Tibial artery (tissue), 4 donors: ENCODE results near the gene IFRD2.

ENCODE experiments used
- DNase-seq, 2 donors: peaks; one replicate each; pipeline ENCODE4 v3.0.0-alpha.2; 2019
- H3K27ac ChIP-seq, 2 donors: fragments of 200-600 bp; sonication (generic) in 1 of 2; 1 replicate in 1 of 2; 2 replicates in 1 of 2; pipeline ENCODE4 v1.5.1; 2018 to 2019; ENCODE audit warnings: mild to moderate bottlenecking in 1 of 2
- H3K27me3 ChIP-seq, 2 donors: fragments of 200-600 bp; sonication (generic) in 1 of 2; one replicate each; pipeline versions ENCODE4 v1.5.1 to v1.6.0; 2016 to 2019
- H3K36me3 ChIP-seq, 3 donors: fragments of 200-600 bp; sonication (generic) in 2 of 3; one replicate each; pipeline ENCODE4 v1.5.1; 2016 to 2019; ENCODE audit warnings: mild to moderate bottlenecking in 2 of 3
- H3K4me1 ChIP-seq, 4 donors: fragments of 200-600 bp; sonication (generic) in 2 of 4; 1 replicate in 3 of 4; 2 replicates in 1 of 4; pipeline ENCODE4 v1.5.1; 2016 to 2019
- H3K4me3 ChIP-seq, 2 donors: fragments of 200-600 bp; sonication (generic) in 1 of 2; 1 replicate in 1 of 2; 2 replicates in 1 of 2; pipeline ENCODE4 v1.5.1; 2018 to 2019; ENCODE audit warnings: mild to moderate bottlenecking in 2 of 2
- H3K9me3 ChIP-seq, 3 donors: fragments of 200-600 bp; sonication (generic) in 1 of 3; one replicate each; pipeline ENCODE4 v1.5.1; 2016 to 2019
- intact Hi-C: fragments of 100-400 bp; cut with DNase I; formaldehyde crosslinking; loops from one replicate; pipeline ENCODE4 v1.15.0; 2023; ENCODE audit warnings: low total_unique reads
- TF ChIP-seq, protein P1 (sequence below), 2 experiments: fragments of 200-600 bp in 1 of 2; fragments of 450-650 bp in 1 of 2; IDR thresholded peaks; one replicate each; pipeline ENCODE4 v1.5.1; 2017 to 2019; ENCODE audit warnings: antibody characterized with exemption in 2 of 2, mild to moderate bottlenecking in 1 of 2, moderate library complexity in 1 of 2

The IFRD2 gene

GRCh38 chr3:50270422-50271224, 21.6 kb downstream of the IFRD2 start:
- Histone ChIP-seq H3K4me3 (no peak overlapping the region), H3K27me3 (no peaks in the 10 kb centered on the region), H3K36me3 (peaks cover 0 to 3% (median 0%) of the 10 kb centered on the region in 3 donors), H3K27ac (peak overlapping the region; percentile 84 to 98), H3K9me3 (no peaks in the 10 kb centered on the region), H3K4me1 (peaks cover under 1 to 77% (median 57%) of the 10 kb centered on the region in 4 donors)
- intact Hi-C loops: loop anchor here (1.0 to 10.0 kb wide), 2 partner anchors 43 to 146 kb away; no protein-coding TSS in a partner anchor
- TF ChIP-seq, protein P1, sequence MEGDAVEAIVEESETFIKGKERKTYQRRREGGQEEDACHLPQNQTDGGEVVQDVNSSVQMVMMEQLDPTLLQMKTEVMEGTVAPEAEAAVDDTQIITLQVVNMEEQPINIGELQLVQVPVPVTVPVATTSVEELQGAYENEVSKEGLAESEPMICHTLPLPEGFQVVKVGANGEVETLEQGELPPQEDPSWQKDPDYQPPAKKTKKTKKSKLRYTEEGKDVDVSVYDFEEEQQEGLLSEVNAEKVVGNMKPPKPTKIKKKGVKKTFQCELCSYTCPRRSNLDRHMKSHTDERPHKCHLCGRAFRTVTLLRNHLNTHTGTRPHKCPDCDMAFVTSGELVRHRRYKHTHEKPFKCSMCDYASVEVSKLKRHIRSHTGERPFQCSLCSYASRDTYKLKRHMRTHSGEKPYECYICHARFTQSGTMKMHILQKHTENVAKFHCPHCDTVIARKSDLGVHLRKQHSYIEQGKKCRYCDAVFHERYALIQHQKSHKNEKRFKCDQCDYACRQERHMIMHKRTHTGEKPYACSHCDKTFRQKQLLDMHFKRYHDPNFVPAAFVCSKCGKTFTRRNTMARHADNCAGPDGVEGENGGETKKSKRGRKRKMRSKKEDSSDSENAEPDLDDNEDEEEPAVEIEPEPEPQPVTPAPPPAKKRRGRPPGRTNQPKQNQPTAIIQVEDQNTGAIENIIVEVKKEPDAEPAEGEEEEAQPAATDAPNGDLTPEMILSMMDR (IDR thresholded peaks at IDR 0.05): no peak
- no peak for DNase-seq

DNA sequence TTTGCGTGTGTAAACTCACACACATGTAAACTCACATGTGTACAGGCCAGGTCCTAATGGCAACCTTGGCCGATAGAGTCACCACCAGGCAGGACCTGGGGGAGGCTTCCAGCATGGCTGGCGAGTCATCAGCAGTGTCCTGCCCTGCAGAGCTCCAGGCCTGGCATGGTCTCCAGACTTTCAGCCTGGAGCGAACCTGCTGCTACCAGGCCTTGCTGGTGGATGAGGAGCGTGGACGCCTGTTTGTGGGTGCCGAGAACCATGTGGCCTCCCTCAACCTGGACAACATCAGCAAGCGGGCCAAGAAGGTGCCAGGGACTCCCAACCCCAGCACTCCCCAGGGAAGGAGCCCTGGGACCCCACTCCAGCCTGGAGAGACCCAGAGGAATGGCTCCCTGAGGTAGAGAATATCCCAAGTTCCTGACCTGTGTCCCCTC, 22.2 kb downstream of the IFRD2 start:
- H3K4me1 ChIP-seq: peaks cover 4 to 83% (median 63%) of the 10 kb centered on the region in 4 donors
- H3K36me3 ChIP-seq: no peaks in the 10 kb centered on the region
- intact Hi-C loops: loop anchor here (10.0 kb wide), 1 partner anchor 145 kb away; no protein-coding TSS in a partner anchor
- H3K4me3 ChIP-seq: no peak overlapping the region
- DNase-seq: no peak
- peak overlapping the region; percentile 84 to 98 for H3K27ac ChIP-seq
- TF ChIP-seq, protein P1 (IDR thresholded peaks at IDR 0.05): no peak
- no peaks in the 10 kb centered on the region for H3K27me3 ChIP-seq
- H3K9me3 ChIP-seq: no peaks in the 10 kb centered on the region

DNA sequence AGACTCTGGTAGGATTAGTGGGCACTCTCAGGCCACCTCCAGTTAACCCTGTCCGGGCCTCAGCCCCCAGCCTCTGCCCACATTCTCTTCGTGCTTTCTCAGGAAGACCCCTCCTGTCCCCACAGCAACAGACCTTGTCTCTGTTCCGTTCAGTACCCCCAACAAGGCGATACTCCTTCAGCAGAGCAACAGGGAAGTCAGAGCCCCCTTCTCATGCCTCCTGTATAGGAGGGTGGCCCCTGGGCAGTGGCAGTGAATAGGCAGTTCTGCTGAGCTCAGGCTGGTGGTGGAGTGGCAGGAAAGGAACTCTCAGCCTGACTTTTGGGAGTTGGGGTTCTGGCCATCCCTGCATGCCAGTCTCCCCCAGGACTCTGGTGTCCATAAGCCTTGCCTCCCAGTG, 22.8 kb downstream of the IFRD2 start:
- Histone ChIP-seq H3K27ac (peak overlapping the region; percentile 84 to 98), H3K36me3 (no peaks in the 10 kb centered on the region), H3K9me3 (no peaks in the 10 kb centered on the region), H3K4me1 (peaks cover 4 to 88% (median 68%) of the 10 kb centered on the region in 4 donors), H3K4me3 (peak overlapping the region; percentile 11 to 40), H3K27me3 (no peaks in the 10 kb centered on the region)
- DNase-seq: no peak
- intact Hi-C loops: no loop called here
- TF ChIP-seq, protein P1 (IDR thresholded peaks at IDR 0.05): no peak

DNA sequence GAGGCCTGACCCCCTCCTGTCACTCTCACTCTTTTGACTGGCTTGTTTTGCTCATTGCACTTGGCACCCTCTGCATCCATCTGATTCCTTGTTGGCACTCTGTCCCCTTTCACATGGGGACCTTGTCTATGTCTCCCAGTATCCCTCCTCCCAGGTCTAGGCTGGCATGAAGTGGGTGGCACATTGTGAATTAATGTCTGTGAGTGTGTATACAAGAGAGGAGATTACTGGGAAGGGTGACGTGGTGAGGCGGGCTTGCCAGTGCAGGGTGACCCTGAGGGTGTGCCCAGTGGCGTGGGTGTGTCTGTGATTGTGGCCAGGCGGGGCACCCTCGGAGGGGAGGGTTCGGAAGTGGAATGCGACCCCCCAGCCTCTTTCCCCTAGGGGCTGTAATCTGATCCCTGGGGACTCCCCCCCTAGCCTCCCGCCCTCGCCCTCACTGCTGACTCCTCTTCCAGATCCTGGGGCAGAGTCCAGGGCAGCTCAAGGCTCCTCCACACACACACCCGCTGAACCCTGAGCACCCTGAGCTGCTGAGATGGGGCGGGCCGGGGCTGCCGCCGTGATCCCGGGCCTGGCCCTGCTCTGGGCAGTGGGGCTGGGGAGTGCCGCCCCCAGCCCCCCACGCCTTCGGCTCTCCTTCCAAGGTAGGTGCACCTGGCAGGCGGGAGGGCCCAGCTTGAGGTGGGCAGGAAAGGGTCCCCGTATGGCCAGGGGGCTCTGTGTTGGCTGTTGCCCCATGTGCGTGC, 23.4 kb downstream of the IFRD2 start, which contains the start of gene SEMA3B:
TSS of gene SEMA3B (plus strand) at position 445 of the 749 bp plus-strand sequence. CDS start at position 539, 94 bp downstream.
- Histone ChIP-seq H3K27ac (peak within 1 kb of the TSS; percentile 96 to 98), H3K36me3 (no peaks in the 10 kb centered on the region), H3K4me1 (peaks cover 7 to 88% (median 74%) of the 10 kb centered on the region in 4 donors), H3K27me3 (no peaks in the 10 kb centered on the region), H3K4me3 (peak within 1 kb of the TSS; percentile 65 to 66), H3K9me3 (no peaks in the 10 kb centered on the region)
- intact Hi-C loops: no loop called here
- TF ChIP-seq, protein P1 (IDR thresholded peaks at IDR 0.05): no peak
- peak; percentile 63 to 91 for DNase-seq

- Histone ChIP-seq H3K36me3 (no peaks in the 10 kb centered on the region), H3K27ac (peak overlapping the region; percentile 96 to 98), H3K4me1 (peaks cover 8 to 88% (median 75%) of the 10 kb centered on the region in 4 donors), H3K9me3 (no peaks in the 10 kb centered on the region), H3K27me3 (no peaks in the 10 kb centered on the region), H3K4me3 (peak overlapping the region; percentile 40 to 66)
- TF ChIP-seq, protein P1 (IDR thresholded peaks at IDR 0.05): no peak
- no peak for DNase-seq
- intact Hi-C loops: no loop called here
Observed at GRCh38 chr3:50268276-50268675, 24.0 kb downstream of the IFRD2 start.
